IMR-90 (cell line): ENCODE measurements around the gene UNK. TPM values are rescaled to one million over a fixed set of nuclear protein-coding genes. Genes with fewer than 3 reads are reported as not detected.

Source experiments
- ATAC-seq: fragments of 200-7000 bp; cut with Tn5 transposase; 2 replicates; pipeline ENCODE4 v1.9.1; 2020; ENCODE audit warnings: low read depth, mild to moderate bottlenecking, moderate library complexity
- BruUV-seq: library from RNA; stranded (reverse); fragments of 400-500 nt; replicated peaks from 2 replicates; lab custom pipeline; 2021; lab: Mats Ljungman, UMichigan
- CTCF ChIA-PET: fragments of 300-600 bp; formaldehyde crosslinking; extraction: SDS; loops from one replicate; lab custom pipeline; 2021; ENCODE audit warnings: antibody characterized with exemption; lab: Yijun Ruan, JAX
- POLR2A ChIA-PET: fragments of 300-600 bp; sonication (Branson Sonifier 250); formaldehyde crosslinking; loops from one replicate; lab custom pipeline; 2022; ENCODE audit warnings: antibody characterized with exemption; ENCODE audit not compliant: unreplicated experiment; lab: Charles Lee
- DNase-seq: peaks from one replicate; pipeline ENCODE4 v3.0.0; 2013
- H2AFZ ChIP-seq: replicated peaks from 2 replicates; pipeline ENCODE3; 2013; ENCODE audit warnings: low read length, mild to moderate bottlenecking; ENCODE audit not compliant: poor library complexity
- H2AK5ac ChIP-seq: 2 replicates; pipeline ENCODE4 v1.6.1; 2013; ENCODE audit warnings: low read depth, low read length, inconsistent platforms
- H2AK9ac ChIP-seq: replicated peaks from 2 replicates; pipeline ENCODE3; 2013; ENCODE audit warnings: mild to moderate bottlenecking, low read depth, low read length, moderate library complexity; ENCODE audit not compliant: poor library complexity
- H2BK120ac ChIP-seq: 2 replicates; pipeline ENCODE4 v1.6.1; 2013; ENCODE audit warnings: low read depth, low read length, inconsistent platforms
- H2BK15ac ChIP-seq: 3 replicates; pipeline ENCODE4 v1.6.1; 2013; ENCODE audit warnings: low read depth, low read length, inconsistent platforms
- H2BK20ac ChIP-seq: 2 replicates; pipeline ENCODE4 v1.6.1; 2013; ENCODE audit warnings: low read depth, mild to moderate bottlenecking, inconsistent platforms, low read length, moderate library complexity
- H2BK5ac ChIP-seq: 2 replicates; pipeline ENCODE4 v1.6.1; 2013; ENCODE audit warnings: mild to moderate bottlenecking, low read depth, low read length, inconsistent platforms; ENCODE audit not compliant: poor library complexity, severe bottlenecking
- H3K14ac ChIP-seq: replicated peaks from 2 replicates; pipeline ENCODE4 v1.6.1; 2013; ENCODE audit warnings: low read depth, low read length, inconsistent platforms
- H3K18ac ChIP-seq: 2 replicates; pipeline ENCODE4 v1.6.1; 2013; ENCODE audit warnings: low read depth, low read length, control low read depth
- H3K23ac ChIP-seq: 2 replicates; pipeline ENCODE4 v1.6.1; 2013; ENCODE audit warnings: low read depth, low read length, inconsistent platforms
- H3K27ac ChIP-seq: 2 replicates; pipeline ENCODE4 v1.5.1; 2013; ENCODE audit warnings: mild to moderate bottlenecking, control low read depth, low read length; ENCODE audit not compliant: insufficient read depth
- H3K27me3 ChIP-seq: 2 replicates; pipeline ENCODE4 v1.6.1; 2013; ENCODE audit warnings: low read length; ENCODE audit not compliant: control insufficient read depth, insufficient read depth
- H3K36me3 ChIP-seq: 2 replicates; pipeline ENCODE4 v1.6.1; 2013; ENCODE audit warnings: low read length, mixed read lengths; ENCODE audit not compliant: control insufficient read depth, insufficient read depth
- H3K4ac ChIP-seq: 2 replicates; pipeline ENCODE4 v1.6.1; 2013; ENCODE audit warnings: low read depth, low read length, inconsistent platforms
- H3K4me1 ChIP-seq: 2 replicates; pipeline ENCODE4 v1.6.1; 2013; ENCODE audit warnings: low read length, mixed read lengths; ENCODE audit not compliant: control insufficient read depth, insufficient read depth
- H3K4me2 ChIP-seq: 2 replicates; pipeline ENCODE4 v1.6.1; 2013; ENCODE audit warnings: low read depth, mild to moderate bottlenecking, control low read depth, low read length, moderate library complexity
- H3K4me3 ChIP-seq: 2 replicates; pipeline ENCODE4 v1.5.1; 2013; ENCODE audit warnings: low read depth, mild to moderate bottlenecking, control low read depth, low read length, moderate library complexity; ENCODE audit not compliant: insufficient read depth
- H3K56ac ChIP-seq: 2 replicates; pipeline ENCODE4 v1.6.1; 2013; ENCODE audit warnings: low read length, inconsistent platforms; ENCODE audit not compliant: insufficient read depth; ENCODE audit errors: extremely low read depth
- H3K79me1 ChIP-seq, 2 experiments: 2 replicates each; pipeline ENCODE4 v1.6.1; 2013; ENCODE audit warnings: low read length in 2 of 2, inconsistent platforms in 1 of 2, low read depth in 1 of 2
- H3K9ac ChIP-seq: 2 replicates; pipeline ENCODE4 v1.6.1; 2013; ENCODE audit warnings: low read depth, low read length, control low read depth
- H3K9me1 ChIP-seq: 2 replicates; pipeline ENCODE4 v1.6.1; 2013; ENCODE audit warnings: low read length, inconsistent platforms; ENCODE audit not compliant: insufficient read depth
- H3K9me3 ChIP-seq: 2 replicates; pipeline ENCODE4 v1.6.1; 2013; ENCODE audit warnings: low read length; ENCODE audit not compliant: control insufficient read depth, insufficient read depth
- H4K20me1 ChIP-seq: 2 replicates; pipeline ENCODE4 v1.6.1; 2013; ENCODE audit warnings: low read length, inconsistent platforms; ENCODE audit not compliant: insufficient read depth
- H4K5ac ChIP-seq: 2 replicates; pipeline ENCODE4 v1.6.1; 2013; ENCODE audit warnings: mild to moderate bottlenecking, low read depth, low read length, control low read depth
- H4K8ac ChIP-seq, 2 experiments: 2 replicates each; pipeline ENCODE4 v1.6.1; 2013; ENCODE audit warnings: low read depth in 2 of 2, low read length in 2 of 2, control low read depth in 1 of 2, inconsistent platforms in 1 of 2
- H4K91ac ChIP-seq: 2 replicates; pipeline ENCODE4 v1.6.1; 2013; ENCODE audit warnings: low read depth, low read length, inconsistent platforms; ENCODE audit not compliant: insufficient read depth
- MXI1 ChIP-seq: IDR thresholded peaks from 2 replicates; pipeline ENCODE4 v1.6.1; 2012; ENCODE audit warnings: low read depth, mild to moderate bottlenecking, low read length, moderate library complexity, borderline replicate concordance
- POLR2A ChIP-seq: IDR thresholded peaks from 2 replicates; pipeline ENCODE4 v1.6.1; 2012; ENCODE audit warnings: mild to moderate bottlenecking, low read depth, low read length
- WGBS, 2 experiments: methylation state at CpG; one replicate each; pipeline versions ENCODE4 v1.1.5 to v1.1.7; 2013; ENCODE audit warnings: missing lambda C conversion rate in 2 of 2; ENCODE audit not compliant: insufficient read length in 1 of 2; ENCODE audit errors: extremely low coverage in 2 of 2; 5-methylcytosine and 5-hydroxymethylcytosine counted together
- dilution Hi-C: fragments of 300-500 bp; cut with HindIII; formaldehyde crosslinking; loops from one replicate; pipeline ENCODE4 v1.14.3; 2018; ENCODE audit warnings: low sequenced_read_pairs; ENCODE audit not compliant: unreplicated experiment
- in situ Hi-C: fragments of 300-500 bp; cut with MboI; formaldehyde crosslinking; loops from 3 replicates; pipeline ENCODE4 v1.14.3; 2019; ENCODE audit warnings: low sequenced_read_pairs, inconsistent platforms, mixed read lengths
- intact Hi-C: fragments of 100-400 bp; cut with micrococcal nuclease; formaldehyde crosslinking; loops from 2 replicates; pipeline ENCODE4 v1.10.0; 2022
- polyA plus RNA-seq, 3 experiments: library from polyadenylated mRNA; depleted of rRNA; stranded (reverse); fragments of >200 nt; gene quantifications; 2 replicates each; pipeline ENCODE4 v1.2.3, GENCODE V29; 2012; ENCODE audit warnings: low replicate concordance in 1 of 3
- total RNA-seq: library from RNA; depleted of rRNA; stranded (reverse); fragments of >200 nt; gene quantifications from 2 replicates; pipeline ENCODE4 v1.2.3, GENCODE V29; 2012

Gene UNK
- total and polyA plus RNA-seq, 2 of the 4 experiments (the other 2 are of a cell fraction) = 15.4 to 17.3 TPM

- 82% methylated on average over 8 of the region's 15 CpGs; no CpG with 5 or more reads in 1 of the 2 experiments for WGBS, 2 experiments
- Histone ChIP-seq H3K9me1 (peaks cover 15% of the 10 kb centered on the region), H2AK5ac (no peak overlapping the region), H3K14ac (no peak overlapping the region), H3K56ac (no peak overlapping the region), H4K91ac (no peak overlapping the region), H4K8ac (no peak overlapping the region), H4K20me1 (peaks cover 55% of the 10 kb centered on the region), H2AK9ac (no peak overlapping the region), H3K18ac (no peak overlapping the region), H2BK5ac (no peak overlapping the region), H3K4ac (no peak overlapping the region), H2BK15ac (no peak overlapping the region), H3K4me3 (no peak overlapping the region), H3K9me3 (no peaks in the 10 kb centered on the region), H3K23ac (peak overlapping the region; percentile 51), H3K27ac (no peak overlapping the region), H2BK120ac (no peak overlapping the region), H3K9ac (no peak overlapping the region), H3K4me1 (peaks cover 2% of the 10 kb centered on the region), H3K4me2 (peak overlapping the region; percentile 79; the same call in 1 of the 2 replicates), H3K36me3 (peaks cover 23% of the 10 kb centered on the region), H3K79me1 (peaks cover 10 to 35% of the 10 kb centered on the region in 2 experiments), H2AFZ (no peak overlapping the region), H2BK20ac (no peak overlapping the region), H4K5ac (no peak overlapping the region), H3K27me3 (no peaks in the 10 kb centered on the region)
- intact Hi-C loops = no loop called here
- POLR2A ChIA-PET = interaction anchor here (0.5 to 1.5 kb wide), 4 partner anchors 12 to 88 kb away, joined by 3 to 13 read pairs (median 8); partner anchors contain the start of gene GALK1
- CTCF ChIA-PET = interaction anchor here (0.9 to 1.8 kb wide), 2 partner anchors 11 to 23 kb away, joined by 3 to 5 read pairs; partner anchors contain the start of gene GALK1
- no TSS peak for BruUV-seq
- in situ Hi-C loops = no loop called here
- DNase-seq (no peak), ATAC-seq (no peak)
- dilution Hi-C loops = no loop called here
- TF ChIP-seq MXI1 (no peak), POLR2A (peak; percentile 40; the same call in 1 of the 2 replicates)
Observed at GRCh38 chr17:75776386-75777295, 8.0 kb upstream of the UNK start.
